HK-2 (cell line): ENCODE measurements around the gene ACER3.
"Not testable (repeated sequence)": the region's sequence is repeated elsewhere in the genome, so short reads cannot be mapped to it uniquely, and the experiment has no call there.

Experiments used
- DNase-seq: peaks from one replicate; pipeline ENCODE4 v3.0.0-alpha.2; 2018; ENCODE audit not compliant: unreplicated experiment

The ACER3 gene

GRCh38 chr11:77038029-77038824, 177.5 kb downstream of the ACER3 start:
- DNase-seq: no peak

- no peak for DNase-seq
Measured at GRCh38 chr11:77038825-77039326, 178.2 kb downstream of the ACER3 start.

- no peak for DNase-seq
Measured at GRCh38 chr11:77039491-77040400, 179.0 kb downstream of the ACER3 start.

- no peak for DNase-seq
Measured at GRCh38 chr11:77040401-77040777, 179.7 kb downstream of the ACER3 start.

- no peak for DNase-seq
Measured at GRCh38 chr11:77040889-77041288, 180.2 kb downstream of the ACER3 start.

GRCh38 chr11:77042111-77042726, 181.5 kb downstream of the ACER3 start:
- no peak for DNase-seq

- no peak for DNase-seq
Measured at GRCh38 chr11:77044356-77044755, 183.6 kb downstream of the ACER3 start.

- no peak for DNase-seq
Measured at GRCh38 chr11:77044886-77045285, 184.2 kb downstream of the ACER3 start.

GRCh38 chr11:77046060-77046501, 185.4 kb downstream of the ACER3 start:
- DNase-seq: peak; percentile 63

GRCh38 chr11:77047007-77047927, 186.5 kb downstream of the ACER3 start:
- no peak for DNase-seq

- DNase-seq: not testable (repeated sequence)
Measured at GRCh38 chr11:77047928-77048446, 187.3 kb downstream of the ACER3 start.

- no peak for DNase-seq
Measured at GRCh38 chr11:77049026-77049425, 188.3 kb downstream of the ACER3 start.

GRCh38 chr11:77051511-77051910, 190.8 kb downstream of the ACER3 start:
- DNase-seq: no peak

- no peak for DNase-seq
Measured at GRCh38 chr11:77052518-77052917, 191.8 kb downstream of the ACER3 start.

GRCh38 chr11:77053217-77054015, 192.7 kb downstream of the ACER3 start:
- no peak for DNase-seq

- no peak for DNase-seq
Measured at GRCh38 chr11:77054084-77054483, 193.4 kb downstream of the ACER3 start.

GRCh38 chr11:77055101-77055561, 194.4 kb downstream of the ACER3 start:
- DNase-seq: no peak

GRCh38 chr11:77055913-77056312, 195.2 kb downstream of the ACER3 start:
- DNase-seq: no peak

GRCh38 chr11:77056814-77057402, 196.2 kb downstream of the ACER3 start:
- DNase-seq: no peak
